ENCODE measurements around the gene KNDC1. TPM values are rescaled to one million over a fixed set of nuclear protein-coding genes. Genes with fewer than 3 reads are reported as not detected.

The KNDC1 gene
- total and polyA plus RNA-seq, 2 donors (not counting 3 experiments of a cell fraction or from before 2014, with no cell fraction given) = not detected

DNA sequence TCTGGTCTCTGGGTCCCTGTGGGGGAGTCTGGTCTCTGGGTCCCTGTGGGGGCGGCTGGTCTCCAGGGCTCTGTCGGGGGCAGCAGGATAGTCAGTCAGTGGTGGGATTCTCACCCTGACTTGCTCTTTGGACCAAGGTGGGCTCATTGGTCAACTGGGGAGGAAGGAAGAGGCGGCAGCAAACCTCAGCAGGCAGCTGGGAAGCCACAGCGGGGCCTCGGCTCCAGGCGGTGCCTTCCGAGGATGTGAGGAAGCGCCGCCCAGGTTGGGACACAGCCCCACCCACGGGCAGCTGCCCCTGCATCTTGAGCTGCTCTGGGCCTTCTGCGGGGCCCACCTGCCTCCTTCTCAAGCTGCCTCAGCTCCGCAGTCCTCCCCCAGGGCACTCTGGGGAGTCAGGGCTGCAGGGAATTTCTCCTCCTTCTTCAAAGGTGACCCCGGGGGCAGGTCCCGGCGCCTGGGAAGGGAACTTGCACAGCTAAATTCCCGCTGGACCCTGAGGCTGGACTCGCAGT lies 20.4 kb upstream of the KNDC1 start:
- dilution Hi-C loops (cut with MboI; ENCODE audit: extremely low pct_ligation_motif_present, low sequenced_read_pairs) (no loop called here), intact Hi-C loops (cut with micrococcal nuclease) (loop anchor here (5.0 kb wide), 1 partner anchor 197 kb away; the partner anchor contains the start of gene CFAP46)
- Histone ChIP-seq H3K36me3 (ENCODE audit: control insufficient read depth in 2 of 2, extremely low read depth in 1 of 2, insufficient read depth in 2 of 2, low read length in 2 of 2) (no peaks in the 10 kb centered on the region), H2AFZ (ENCODE audit: low read depth, low read length) (no peak overlapping the region), H3K4me3 (replicated peaks in 1 of 3; ENCODE audit: insufficient read depth in 1 of 3, low read depth in 1 of 3, low read length in 3 of 3) (no peak overlapping the region), H3K9me1 (replicated peaks; ENCODE audit: control insufficient read depth, extremely low read depth, insufficient read depth, low read length) (no peaks in the 10 kb centered on the region), H3K27ac (ENCODE audit: insufficient read depth, low read depth, low read length) (no peak overlapping the region), H3K9me3 (replicated peaks; ENCODE audit: control insufficient read depth, insufficient read depth, low read length) (no peaks in the 10 kb centered on the region), H3K79me2 (ENCODE audit: control insufficient read depth, insufficient read depth, low read length) (no peaks in the 10 kb centered on the region), H4K20me1 (replicated peaks; ENCODE audit: control insufficient read depth, extremely low read depth, insufficient read depth, low read length) (no peaks in the 10 kb centered on the region), H3K4me1 (ENCODE audit: control insufficient read depth, extremely low read depth, insufficient read depth, low read length) (no peaks in the 10 kb centered on the region), H3K27me3 (ENCODE audit: control insufficient read depth in 2 of 2, insufficient read depth in 2 of 2, low read length in 2 of 2) (no peaks in the 10 kb centered on the region), H3K9ac (replicated peaks; ENCODE audit: extremely low read depth, insufficient read depth, low read length) (no peak overlapping the region), H3K4me2 (ENCODE audit: insufficient read depth, low read length) (no peak overlapping the region)
- DNase-seq (ENCODE audit: low read depth, low spot score) (no peak), FAIRE-seq (no peak)
- no TSS peak for BruUV-seq (replicated peaks)
- ChIA-PET POLR2A (no interaction called here), CTCF (no interaction called here)
- TF ChIP-seq POLR2A (IDR thresholded peaks at IDR 0.05; ENCODE audit: low read depth, low read length) = no peak
- no peak for TF ChIP-seq GATA2 (IDR thresholded peaks at IDR 0.05; ENCODE audit: insufficient read depth, insufficient read length, low read depth, low read length)
- no peak for TF ChIP-seq POLR2AphosphoS5 (IDR thresholded peaks at IDR 0.05; ENCODE audit: insufficient read depth, low read depth, low read length)
- no peak for TF ChIP-seq EZH2 (IDR thresholded peaks at IDR 0.05; ENCODE audit: borderline replicate concordance, low read depth, low read length, severe bottlenecking)
- no peak for TF ChIP-seq JUN (IDR thresholded peaks at IDR 0.05; ENCODE audit: borderline replicate concordance, insufficient read depth, insufficient read length, low read depth)
- TF ChIP-seq, protein P1, sequence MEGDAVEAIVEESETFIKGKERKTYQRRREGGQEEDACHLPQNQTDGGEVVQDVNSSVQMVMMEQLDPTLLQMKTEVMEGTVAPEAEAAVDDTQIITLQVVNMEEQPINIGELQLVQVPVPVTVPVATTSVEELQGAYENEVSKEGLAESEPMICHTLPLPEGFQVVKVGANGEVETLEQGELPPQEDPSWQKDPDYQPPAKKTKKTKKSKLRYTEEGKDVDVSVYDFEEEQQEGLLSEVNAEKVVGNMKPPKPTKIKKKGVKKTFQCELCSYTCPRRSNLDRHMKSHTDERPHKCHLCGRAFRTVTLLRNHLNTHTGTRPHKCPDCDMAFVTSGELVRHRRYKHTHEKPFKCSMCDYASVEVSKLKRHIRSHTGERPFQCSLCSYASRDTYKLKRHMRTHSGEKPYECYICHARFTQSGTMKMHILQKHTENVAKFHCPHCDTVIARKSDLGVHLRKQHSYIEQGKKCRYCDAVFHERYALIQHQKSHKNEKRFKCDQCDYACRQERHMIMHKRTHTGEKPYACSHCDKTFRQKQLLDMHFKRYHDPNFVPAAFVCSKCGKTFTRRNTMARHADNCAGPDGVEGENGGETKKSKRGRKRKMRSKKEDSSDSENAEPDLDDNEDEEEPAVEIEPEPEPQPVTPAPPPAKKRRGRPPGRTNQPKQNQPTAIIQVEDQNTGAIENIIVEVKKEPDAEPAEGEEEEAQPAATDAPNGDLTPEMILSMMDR (IDR thresholded peaks at IDR 0.05; ENCODE audit: extremely low read depth in 1 of 2, insufficient read depth in 1 of 2, low read depth in 1 of 2, low read length in 2 of 2) = no peak
- TF ChIP-seq, protein P2, sequence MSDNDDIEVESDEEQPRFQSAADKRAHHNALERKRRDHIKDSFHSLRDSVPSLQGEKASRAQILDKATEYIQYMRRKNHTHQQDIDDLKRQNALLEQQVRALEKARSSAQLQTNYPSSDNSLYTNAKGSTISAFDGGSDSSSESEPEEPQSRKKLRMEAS (IDR thresholded peaks at IDR 0.05; ENCODE audit: insufficient read depth, insufficient read length) = no peak
- no peak for TF ChIP-seq MYC (IDR thresholded peaks at IDR 0.05; ENCODE audit: low read depth, low read length)
- no peak for TF ChIP-seq FOS (IDR thresholded peaks at IDR 0.05; ENCODE audit: borderline replicate concordance, insufficient read depth, low read length)
